Endothelial cell (in vitro differentiated cells): ENCODE results near the gene FFAR1. TPM values are rescaled to one million over a fixed set of nuclear protein-coding genes. Genes with fewer than 3 reads are reported as not detected.

Experiments
- DNase-seq: peaks from one replicate; pipeline ENCODE4 v3.0.0; 2021; ENCODE audit warnings: low spot score
- H3K27ac Mint-ChIP-seq: one replicate; pipeline ENCODE4 v1.8.0; 2021; ENCODE audit warnings: mixed read lengths, inconsistent platforms; ENCODE audit not compliant: unreplicated experiment
- H3K27me3 Mint-ChIP-seq: one replicate; pipeline ENCODE4 v1.8.0; 2021; ENCODE audit warnings: mild to moderate bottlenecking, moderate library complexity, mixed read lengths, inconsistent platforms; ENCODE audit not compliant: unreplicated experiment
- H3K36me3 Mint-ChIP-seq: one replicate; pipeline ENCODE4 v1.8.0; 2021; ENCODE audit warnings: mild to moderate bottlenecking, low read depth, mixed read lengths, inconsistent platforms; ENCODE audit not compliant: unreplicated experiment
- H3K4me1 Mint-ChIP-seq: one replicate; pipeline ENCODE4 v1.8.0; 2021; ENCODE audit warnings: mild to moderate bottlenecking, mixed read lengths, inconsistent platforms; ENCODE audit not compliant: unreplicated experiment
- H3K4me3 Mint-ChIP-seq: one replicate; pipeline ENCODE4 v1.8.0; 2021; ENCODE audit warnings: mild to moderate bottlenecking, mixed read lengths, inconsistent platforms; ENCODE audit not compliant: unreplicated experiment
- H3K9me3 Mint-ChIP-seq: one replicate; pipeline ENCODE4 v1.8.0; 2021; ENCODE audit warnings: mixed read lengths, inconsistent platforms; ENCODE audit not compliant: unreplicated experiment
- CTCF ChIP-seq: fragments of 200-600 bp; sonication (generic); IDR thresholded peaks from one replicate; pipeline ENCODE4 v1.5.0; 2021; ENCODE audit warnings: antibody characterized with exemption; ENCODE audit not compliant: unreplicated experiment
- total RNA-seq: library from RNA; stranded (reverse); fragmentation: NEBNext Ultra II Directional; extraction: Animal tissue kit (Norgen Biotek cat#: 25700); gene quantifications from one replicate; pipeline ENCODE4 v1.2.1, GENCODE V29; 2021; ENCODE audit not compliant: unreplicated experiment

FFAR1 gene
- total RNA-seq, 1 donor from 2014 or later = not detected

GRCh38 chr19:35346193-35347052 lies 1.3 kb upstream of the FFAR1 start:
- no peak overlapping the region for H3K27ac Mint-ChIP-seq
- no peak for DNase-seq
- H3K27me3 Mint-ChIP-seq = peaks cover 11% of the 10 kb centered on the region
- H3K4me1 Mint-ChIP-seq = peaks cover 10% of the 10 kb centered on the region
- TF ChIP-seq CTCF = no peak
- no peaks in the 10 kb centered on the region for H3K36me3 Mint-ChIP-seq
- H3K9me3 Mint-ChIP-seq = no peaks in the 10 kb centered on the region
- H3K4me3 Mint-ChIP-seq = no peak overlapping the region

GRCh38 chr19:35347930-35348298 lies 212 bp downstream of the FFAR1 start:
- Mint-ChIP-seq H3K4me1 (peaks cover 10% of the 10 kb centered on the region), H3K27me3 (peaks cover 11% of the 10 kb centered on the region), H3K27ac (no peak overlapping the region), H3K9me3 (no peaks in the 10 kb centered on the region), H3K36me3 (no peaks in the 10 kb centered on the region), H3K4me3 (no peak overlapping the region)
- no peak for DNase-seq
- no peak for TF ChIP-seq CTCF

- peaks cover 11% of the 10 kb centered on the region for H3K27me3 Mint-ChIP-seq
- DNase-seq = no peak
- TF ChIP-seq CTCF = no peak
- peaks cover 10% of the 10 kb centered on the region for H3K4me1 Mint-ChIP-seq
- H3K4me3 Mint-ChIP-seq = no peak overlapping the region
- H3K36me3 Mint-ChIP-seq = no peaks in the 10 kb centered on the region
- no peaks in the 10 kb centered on the region for H3K9me3 Mint-ChIP-seq
- H3K27ac Mint-ChIP-seq = no peak overlapping the region
These were observed 1.4 kb downstream of the FFAR1 start for GRCh38 chr19:35348911-35349611.

GRCh38 chr19:35349614-35350521 lies 2.2 kb downstream of the FFAR1 start:
- peaks cover 9% of the 10 kb centered on the region for H3K27me3 Mint-ChIP-seq
- no peak overlapping the region for H3K27ac Mint-ChIP-seq

More at GRCh38 chr19:35349614-35350521, 2.2 kb downstream of the FFAR1 start:
- Mint-ChIP-seq H3K4me3 (peak overlapping the region; percentile 15), H3K9me3 (no peaks in the 10 kb centered on the region), H3K4me1 (peaks cover 10% of the 10 kb centered on the region), H3K36me3 (no peaks in the 10 kb centered on the region)
- no peak for TF ChIP-seq CTCF
- no peak for DNase-seq
